ENCODE data around the gene RBM10. TPM values are rescaled to one million over a fixed set of nuclear protein-coding genes. Genes with fewer than 3 reads are reported as not detected.
A peak's percentile ranks its signal among the peaks of the same experiment; 100 is the strongest.

Gene RBM10
- total and polyA plus RNA-seq, 9 of the 15 experiments (the other 6 are each of a cell fraction or from before 2014, with no cell fraction given) = 1.1 to 61.7 (median 31.5) TPM

DNA sequence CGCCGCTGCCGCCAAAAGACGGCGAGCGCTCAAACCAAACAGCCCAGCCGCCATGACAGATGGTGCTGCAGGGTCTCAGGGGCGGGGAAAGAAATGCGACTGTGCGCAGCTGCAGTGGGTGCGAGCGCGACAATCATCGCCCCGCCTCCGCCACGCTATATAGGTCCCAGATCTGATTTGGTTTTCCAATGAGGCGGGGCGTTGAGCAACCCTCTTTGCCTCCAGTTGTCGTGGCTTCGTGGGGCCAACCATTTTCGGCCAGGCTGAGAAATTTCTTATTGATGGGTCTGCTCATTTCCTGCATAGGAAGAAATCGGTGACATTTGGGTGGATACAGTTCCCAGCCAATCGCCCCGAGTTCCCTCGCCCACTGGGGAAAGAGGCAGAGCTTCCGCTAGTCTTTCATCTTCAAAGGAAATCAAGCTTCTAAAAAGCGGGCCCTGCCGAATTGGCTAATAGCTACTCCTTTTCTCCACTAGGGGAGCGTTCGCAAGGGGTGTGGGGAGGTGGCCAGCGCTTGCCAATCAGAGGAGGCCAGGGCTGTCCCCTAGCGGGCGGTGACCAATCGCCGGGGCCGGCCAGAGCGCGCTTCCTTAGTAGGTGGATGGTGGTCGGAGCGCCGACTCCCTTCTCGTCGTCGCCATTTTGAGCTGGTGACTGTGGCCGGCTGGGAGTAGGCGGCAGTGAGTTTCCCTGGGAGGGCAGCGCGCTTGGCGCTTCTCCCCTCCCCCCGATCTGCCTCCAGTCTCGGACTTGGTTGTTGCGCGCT lies at the start of gene RBM10, which contains the start of gene NDUFB11 (continued):
- TF ChIP-seq, protein P1, sequence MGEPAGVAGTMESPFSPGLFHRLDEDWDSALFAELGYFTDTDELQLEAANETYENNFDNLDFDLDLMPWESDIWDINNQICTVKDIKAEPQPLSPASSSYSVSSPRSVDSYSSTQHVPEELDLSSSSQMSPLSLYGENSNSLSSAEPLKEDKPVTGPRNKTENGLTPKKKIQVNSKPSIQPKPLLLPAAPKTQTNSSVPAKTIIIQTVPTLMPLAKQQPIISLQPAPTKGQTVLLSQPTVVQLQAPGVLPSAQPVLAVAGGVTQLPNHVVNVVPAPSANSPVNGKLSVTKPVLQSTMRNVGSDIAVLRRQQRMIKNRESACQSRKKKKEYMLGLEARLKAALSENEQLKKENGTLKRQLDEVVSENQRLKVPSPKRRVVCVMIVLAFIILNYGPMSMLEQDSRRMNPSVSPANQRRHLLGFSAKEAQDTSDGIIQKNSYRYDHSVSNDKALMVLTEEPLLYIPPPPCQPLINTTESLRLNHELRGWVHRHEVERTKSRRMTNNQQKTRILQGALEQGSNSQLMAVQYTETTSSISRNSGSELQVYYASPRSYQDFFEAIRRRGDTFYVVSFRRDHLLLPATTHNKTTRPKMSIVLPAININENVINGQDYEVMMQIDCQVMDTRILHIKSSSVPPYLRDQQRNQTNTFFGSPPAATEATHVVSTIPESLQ (CRISPR knock-in tag; IDR thresholded peaks at IDR 0.05) = 0 out of 2 replicates have a peak, but pooled peaks have one; percentile 46
- TF ChIP-seq, protein P2, sequence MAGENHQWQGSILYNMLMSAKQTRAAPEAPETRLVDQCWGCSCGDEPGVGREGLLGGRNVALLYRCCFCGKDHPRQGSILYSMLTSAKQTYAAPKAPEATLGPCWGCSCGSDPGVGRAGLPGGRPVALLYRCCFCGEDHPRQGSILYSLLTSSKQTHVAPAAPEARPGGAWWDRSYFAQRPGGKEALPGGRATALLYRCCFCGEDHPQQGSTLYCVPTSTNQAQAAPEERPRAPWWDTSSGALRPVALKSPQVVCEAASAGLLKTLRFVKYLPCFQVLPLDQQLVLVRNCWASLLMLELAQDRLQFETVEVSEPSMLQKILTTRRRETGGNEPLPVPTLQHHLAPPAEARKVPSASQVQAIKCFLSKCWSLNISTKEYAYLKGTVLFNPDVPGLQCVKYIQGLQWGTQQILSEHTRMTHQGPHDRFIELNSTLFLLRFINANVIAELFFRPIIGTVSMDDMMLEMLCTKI (IDR thresholded peaks at IDR 0.05; ENCODE audit: partially characterized antibody) = no peak
- TF ChIP-seq GTF2F1 (IDR thresholded peaks at IDR 0.05; ENCODE audit: low read depth, low read length) (peak; percentile 74; the same call in 1 of the 2 replicates), ZKSCAN1 (IDR thresholded peaks at IDR 0.05; ENCODE audit: low read depth, low read length) (no peak), SMARCE1 (IDR thresholded peaks at IDR 0.05) (no peak), KDM5B (IDR thresholded peaks at IDR 0.05; ENCODE audit: insufficient replicate concordance, low read depth, low read length) (peak; percentile 67), ATF7 (IDR thresholded peaks at IDR 0.05) (peak; percentile 78)
- TF ChIP-seq, protein P3, sequence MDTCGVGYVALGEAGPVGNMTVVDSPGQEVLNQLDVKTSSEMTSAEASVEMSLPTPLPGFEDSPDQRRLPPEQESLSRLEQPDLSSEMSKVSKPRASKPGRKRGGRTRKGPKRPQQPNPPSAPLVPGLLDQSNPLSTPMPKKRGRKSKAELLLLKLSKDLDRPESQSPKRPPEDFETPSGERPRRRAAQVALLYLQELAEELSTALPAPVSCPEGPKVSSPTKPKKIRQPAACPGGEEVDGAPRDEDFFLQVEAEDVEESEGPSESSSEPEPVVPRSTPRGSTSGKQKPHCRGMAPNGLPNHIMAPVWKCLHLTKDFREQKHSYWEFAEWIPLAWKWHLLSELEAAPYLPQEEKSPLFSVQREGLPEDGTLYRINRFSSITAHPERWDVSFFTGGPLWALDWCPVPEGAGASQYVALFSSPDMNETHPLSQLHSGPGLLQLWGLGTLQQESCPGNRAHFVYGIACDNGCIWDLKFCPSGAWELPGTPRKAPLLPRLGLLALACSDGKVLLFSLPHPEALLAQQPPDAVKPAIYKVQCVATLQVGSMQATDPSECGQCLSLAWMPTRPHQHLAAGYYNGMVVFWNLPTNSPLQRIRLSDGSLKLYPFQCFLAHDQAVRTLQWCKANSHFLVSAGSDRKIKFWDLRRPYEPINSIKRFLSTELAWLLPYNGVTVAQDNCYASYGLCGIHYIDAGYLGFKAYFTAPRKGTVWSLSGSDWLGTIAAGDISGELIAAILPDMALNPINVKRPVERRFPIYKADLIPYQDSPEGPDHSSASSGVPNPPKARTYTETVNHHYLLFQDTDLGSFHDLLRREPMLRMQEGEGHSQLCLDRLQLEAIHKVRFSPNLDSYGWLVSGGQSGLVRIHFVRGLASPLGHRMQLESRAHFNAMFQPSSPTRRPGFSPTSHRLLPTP (IDR thresholded peaks at IDR 0.05; ENCODE audit: borderline replicate concordance, extremely low read depth, insufficient read length) = no peak
- TF ChIP-seq, protein P4, sequence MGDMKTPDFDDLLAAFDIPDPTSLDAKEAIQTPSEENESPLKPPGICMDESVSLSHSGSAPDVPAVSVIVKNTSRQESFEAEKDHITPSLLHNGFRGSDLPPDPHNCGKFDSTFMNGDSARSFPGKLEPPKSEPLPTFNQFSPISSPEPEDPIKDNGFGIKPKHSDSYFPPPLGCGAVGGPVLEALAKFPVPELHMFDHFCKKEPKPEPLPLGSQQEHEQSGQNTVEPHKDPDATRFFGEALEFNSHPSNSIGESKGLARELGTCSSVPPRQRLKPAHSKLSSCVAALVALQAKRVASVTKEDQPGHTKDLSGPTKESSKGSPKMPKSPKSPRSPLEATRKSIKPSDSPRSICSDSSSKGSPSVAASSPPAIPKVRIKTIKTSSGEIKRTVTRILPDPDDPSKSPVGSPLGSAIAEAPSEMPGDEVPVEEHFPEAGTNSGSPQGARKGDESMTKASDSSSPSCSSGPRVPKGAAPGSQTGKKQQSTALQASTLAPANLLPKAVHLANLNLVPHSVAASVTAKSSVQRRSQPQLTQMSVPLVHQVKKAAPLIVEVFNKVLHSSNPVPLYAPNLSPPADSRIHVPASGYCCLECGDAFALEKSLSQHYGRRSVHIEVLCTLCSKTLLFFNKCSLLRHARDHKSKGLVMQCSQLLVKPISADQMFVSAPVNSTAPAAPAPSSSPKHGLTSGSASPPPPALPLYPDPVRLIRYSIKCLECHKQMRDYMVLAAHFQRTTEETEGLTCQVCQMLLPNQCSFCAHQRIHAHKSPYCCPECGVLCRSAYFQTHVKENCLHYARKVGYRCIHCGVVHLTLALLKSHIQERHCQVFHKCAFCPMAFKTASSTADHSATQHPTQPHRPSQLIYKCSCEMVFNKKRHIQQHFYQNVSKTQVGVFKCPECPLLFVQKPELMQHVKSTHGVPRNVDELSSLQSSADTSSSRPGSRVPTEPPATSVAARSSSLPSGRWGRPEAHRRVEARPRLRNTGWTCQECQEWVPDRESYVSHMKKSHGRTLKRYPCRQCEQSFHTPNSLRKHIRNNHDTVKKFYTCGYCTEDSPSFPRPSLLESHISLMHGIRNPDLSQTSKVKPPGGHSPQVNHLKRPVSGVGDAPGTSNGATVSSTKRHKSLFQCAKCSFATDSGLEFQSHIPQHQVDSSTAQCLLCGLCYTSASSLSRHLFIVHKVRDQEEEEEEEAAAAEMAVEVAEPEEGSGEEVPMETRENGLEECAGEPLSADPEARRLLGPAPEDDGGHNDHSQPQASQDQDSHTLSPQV (IDR thresholded peaks at IDR 0.05) = peak; percentile 55; the same call in 1 of the 2 replicates
- TF ChIP-seq, protein P5, sequence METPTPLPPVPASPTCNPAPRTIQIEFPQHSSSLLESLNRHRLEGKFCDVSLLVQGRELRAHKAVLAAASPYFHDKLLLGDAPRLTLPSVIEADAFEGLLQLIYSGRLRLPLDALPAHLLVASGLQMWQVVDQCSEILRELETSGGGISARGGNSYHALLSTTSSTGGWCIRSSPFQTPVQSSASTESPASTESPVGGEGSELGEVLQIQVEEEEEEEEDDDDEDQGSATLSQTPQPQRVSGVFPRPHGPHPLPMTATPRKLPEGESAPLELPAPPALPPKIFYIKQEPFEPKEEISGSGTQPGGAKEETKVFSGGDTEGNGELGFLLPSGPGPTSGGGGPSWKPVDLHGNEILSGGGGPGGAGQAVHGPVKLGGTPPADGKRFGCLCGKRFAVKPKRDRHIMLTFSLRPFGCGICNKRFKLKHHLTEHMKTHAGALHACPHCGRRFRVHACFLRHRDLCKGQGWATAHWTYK (CRISPR knock-in tag; IDR thresholded peaks at IDR 0.05) = no peak
- TF ChIP-seq, protein P6, sequence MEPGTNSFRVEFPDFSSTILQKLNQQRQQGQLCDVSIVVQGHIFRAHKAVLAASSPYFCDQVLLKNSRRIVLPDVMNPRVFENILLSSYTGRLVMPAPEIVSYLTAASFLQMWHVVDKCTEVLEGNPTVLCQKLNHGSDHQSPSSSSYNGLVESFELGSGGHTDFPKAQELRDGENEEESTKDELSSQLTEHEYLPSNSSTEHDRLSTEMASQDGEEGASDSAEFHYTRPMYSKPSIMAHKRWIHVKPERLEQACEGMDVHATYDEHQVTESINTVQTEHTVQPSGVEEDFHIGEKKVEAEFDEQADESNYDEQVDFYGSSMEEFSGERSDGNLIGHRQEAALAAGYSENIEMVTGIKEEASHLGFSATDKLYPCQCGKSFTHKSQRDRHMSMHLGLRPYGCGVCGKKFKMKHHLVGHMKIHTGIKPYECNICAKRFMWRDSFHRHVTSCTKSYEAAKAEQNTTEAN (CRISPR knock-in tag; IDR thresholded peaks at IDR 0.05) = no peak
